ENCODE measurements around the gene C1QTNF9.
"Not testable (repeated sequence)": the region's sequence is repeated elsewhere in the genome, so short reads cannot be mapped to it uniquely, and the experiment has no call there.

Gene C1QTNF9

DNA sequence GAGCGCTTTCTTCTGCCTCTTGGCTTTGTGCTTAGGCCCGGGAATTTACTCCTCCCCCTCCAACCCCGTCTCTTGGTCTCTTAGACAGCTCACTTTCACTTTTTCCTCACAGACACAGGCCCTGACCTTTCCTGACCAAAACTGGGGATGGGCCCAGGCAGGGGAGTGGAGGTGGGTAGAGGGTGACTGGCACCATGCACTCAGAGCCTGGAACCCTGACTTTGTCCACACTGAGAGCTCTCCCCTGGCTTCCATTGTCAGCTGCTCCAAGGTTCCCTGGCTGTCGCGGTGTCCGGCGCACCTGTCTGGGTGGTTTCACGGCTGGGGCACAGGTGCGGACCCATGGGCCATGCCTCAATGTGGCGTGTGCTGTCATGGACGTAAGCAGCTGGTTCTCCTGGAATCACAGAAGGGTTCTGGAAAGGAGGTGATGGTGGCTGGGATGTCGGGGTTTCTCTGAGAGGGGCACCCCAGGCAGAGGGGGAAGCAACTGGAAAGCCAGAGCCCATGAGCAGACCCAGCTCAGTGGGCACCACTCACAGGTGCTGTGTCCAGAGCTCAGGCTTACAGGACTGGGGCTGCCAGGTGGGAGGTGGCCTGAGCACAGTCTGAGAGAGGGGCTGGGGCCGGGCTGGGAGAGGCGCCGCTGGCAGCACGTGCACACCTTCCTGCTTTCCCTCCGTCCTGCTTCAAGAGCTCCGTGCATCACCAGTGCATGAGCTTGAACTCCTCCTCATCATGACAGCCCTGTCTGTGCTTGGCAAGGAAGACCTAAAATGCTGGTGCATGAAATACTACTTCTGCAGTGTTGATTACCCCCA lies 28.0 kb upstream of the C1QTNF9 start:
- no peak for DNase-seq (ENCODE audit: low spot score)

DNA sequence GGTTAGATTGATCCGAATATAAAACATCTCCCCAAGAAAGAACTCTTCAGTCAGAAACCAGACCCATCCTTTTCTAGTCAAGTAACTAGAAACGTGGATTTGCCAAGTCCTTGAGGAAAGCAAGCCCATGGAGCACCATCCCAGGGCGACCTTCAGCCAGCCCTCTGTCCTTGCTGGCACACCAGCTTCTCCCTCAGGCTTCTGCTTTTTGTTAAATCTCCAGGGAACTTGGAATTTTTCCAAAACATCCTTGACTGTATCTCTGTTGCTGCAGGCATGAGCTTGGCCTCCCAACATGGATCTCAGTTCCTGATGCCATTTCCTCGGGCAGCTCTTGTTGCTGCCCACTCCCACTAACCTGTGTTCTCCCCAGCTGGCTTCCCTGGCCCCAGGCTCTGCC lies 27.1 kb upstream of the C1QTNF9 start:
- DNase-seq (ENCODE audit: low spot score), result no peak

DNA sequence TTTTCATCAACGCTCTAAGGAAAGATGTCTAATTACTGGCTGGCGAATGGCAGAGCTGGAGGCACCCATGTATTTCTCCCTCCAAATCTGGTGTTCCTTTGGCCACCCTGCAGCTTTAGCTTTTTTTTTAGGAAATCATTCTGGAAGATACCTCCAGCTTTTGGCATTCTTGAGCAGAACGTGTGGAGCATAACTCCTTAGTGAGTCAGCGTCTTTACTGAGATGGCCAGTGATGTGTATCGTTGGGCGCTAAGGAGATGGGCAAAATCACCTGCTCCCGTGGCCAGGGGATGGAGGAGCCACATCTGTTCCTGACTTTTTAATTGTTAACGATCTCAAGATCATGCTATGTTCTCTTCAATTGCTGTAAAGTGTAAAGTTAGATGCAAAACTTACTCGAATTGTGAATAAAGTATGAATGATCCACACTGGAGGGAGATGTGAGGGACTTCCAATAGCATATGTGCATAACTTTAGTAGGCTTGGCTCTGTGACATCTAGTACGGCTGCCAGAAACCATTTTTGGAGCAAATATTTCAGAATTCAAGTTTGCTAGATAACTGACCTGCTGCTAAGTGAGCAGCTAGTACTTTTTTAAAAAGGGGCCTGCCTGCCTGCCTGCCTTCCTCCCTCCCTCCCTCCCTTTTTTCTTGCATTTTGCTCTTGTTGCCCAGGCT lies 24.4 kb upstream of the C1QTNF9 start:
- DNase-seq (ENCODE audit: low spot score), result no peak

DNA sequence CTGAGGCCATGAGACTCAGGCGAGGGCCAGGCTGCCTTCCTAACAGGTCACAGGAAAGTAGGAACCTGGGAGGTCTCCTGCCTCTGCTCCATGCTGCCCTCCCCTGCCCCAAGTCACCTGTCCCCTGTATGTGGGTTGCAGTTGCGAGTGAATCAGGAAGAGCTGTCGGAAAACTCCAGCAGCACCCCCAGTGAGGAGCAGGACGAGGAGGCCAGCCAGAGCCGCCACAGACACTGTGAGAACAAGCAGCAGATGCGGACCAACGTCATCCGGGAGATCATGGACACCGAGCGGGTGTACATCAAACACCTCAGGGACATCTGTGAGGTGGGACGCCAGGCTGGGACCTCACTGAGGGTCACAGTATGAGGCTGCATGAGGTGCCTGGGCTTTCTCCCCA lies 22.8 kb upstream of the C1QTNF9 start:
- DNase-seq (ENCODE audit: low spot score), result no peak

DNA sequence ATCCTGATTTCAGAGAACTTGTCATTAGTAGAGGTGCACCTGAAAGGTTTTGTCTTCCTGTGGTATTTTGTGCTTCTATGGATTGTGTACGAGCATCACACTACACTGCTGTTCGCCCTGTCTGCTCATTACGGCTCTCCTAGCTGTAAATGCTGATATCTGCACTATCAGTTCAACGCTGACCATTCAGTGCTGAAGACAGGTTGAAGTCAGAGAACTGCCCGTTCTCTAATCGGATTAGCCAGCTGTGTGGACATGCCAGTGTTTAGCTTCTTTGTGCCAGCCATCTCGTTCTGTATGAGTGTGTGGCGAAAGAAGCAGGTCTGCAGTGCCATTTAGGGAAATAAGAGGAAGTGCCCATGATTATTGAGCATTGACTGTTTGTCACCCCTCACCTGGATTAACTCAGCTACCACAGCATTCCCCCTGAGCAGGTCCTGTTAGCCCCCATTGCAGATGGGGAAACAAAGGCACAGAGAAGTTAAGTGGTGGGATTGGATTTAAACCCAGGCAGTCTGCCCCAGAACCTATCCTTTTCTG lies 21.6 kb upstream of the C1QTNF9 start:
- no peak for DNase-seq (ENCODE audit: low spot score)

DNA sequence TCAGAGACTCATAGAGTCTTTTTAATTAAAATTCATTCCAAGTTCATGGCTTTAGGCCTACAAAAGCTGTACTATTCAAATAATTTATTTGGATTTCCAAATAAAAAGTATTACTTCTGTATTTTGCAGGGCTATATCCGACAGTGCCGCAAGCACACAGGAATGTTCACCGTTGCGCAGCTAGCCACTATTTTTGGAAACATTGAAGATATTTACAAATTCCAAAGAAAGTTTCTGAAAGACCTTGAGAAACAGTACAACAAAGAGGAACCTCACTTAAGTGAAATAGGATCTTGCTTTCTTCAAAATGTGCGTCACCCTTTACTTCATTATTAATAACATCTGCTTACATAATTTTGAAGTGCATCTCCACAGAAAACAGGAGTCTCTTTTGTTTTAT lies 20.5 kb upstream of the C1QTNF9 start:
- DNase-seq (ENCODE audit: low spot score), result no peak

DNA sequence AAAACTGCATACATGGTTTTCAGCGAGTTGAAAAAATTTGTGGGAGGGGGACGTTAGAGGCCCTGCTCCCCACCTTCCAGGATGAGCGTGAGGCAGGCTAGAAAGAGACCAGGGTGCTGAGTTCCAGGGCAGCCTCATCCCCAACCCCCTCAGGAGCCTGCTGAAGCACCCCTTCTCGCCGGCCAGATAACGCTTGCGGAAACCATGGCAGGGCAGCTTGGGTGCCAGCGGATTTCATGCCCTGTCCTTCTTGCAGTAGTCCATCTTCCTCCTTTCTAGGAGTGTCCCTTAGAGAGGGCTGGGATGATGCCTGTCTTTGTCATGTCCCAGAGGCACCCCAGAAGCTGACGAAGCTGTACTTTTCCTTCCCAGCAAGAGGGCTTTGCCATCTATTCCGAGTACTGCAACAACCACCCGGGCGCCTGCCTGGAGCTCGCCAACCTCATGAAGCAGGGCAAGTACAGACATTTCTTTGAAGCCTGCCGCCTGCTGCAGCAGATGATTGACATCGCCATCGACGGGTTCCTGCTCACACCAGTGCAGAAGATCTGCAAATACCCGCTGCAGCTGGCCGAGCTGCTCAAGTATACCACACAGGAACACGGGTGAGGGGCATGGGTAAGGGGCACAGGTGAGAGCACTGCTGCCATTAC lies 19.0 kb upstream of the C1QTNF9 start:
- no peak for DNase-seq (ENCODE audit: low spot score)

DNA sequence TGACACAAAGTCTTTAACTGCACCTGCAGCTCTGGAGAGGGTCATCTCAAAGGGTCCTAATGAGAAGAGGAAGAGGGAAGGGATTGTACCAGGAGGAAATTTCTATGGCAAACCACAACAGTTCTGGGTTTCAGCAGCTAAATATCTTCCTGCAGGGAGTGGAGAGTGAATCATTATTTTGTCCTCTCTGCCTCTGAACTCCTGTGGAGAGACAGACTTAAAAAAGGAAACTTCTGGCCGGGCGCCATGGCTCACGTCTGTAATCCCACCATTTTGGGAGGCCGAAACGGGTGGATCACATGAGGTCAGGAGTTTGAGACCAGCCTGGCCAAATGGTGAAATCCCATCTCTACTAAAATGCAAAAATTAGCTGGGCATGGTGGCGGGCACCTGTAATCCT lies 16.9 kb upstream of the C1QTNF9 start:
- DNase-seq (ENCODE audit: low spot score), result no peak

DNA sequence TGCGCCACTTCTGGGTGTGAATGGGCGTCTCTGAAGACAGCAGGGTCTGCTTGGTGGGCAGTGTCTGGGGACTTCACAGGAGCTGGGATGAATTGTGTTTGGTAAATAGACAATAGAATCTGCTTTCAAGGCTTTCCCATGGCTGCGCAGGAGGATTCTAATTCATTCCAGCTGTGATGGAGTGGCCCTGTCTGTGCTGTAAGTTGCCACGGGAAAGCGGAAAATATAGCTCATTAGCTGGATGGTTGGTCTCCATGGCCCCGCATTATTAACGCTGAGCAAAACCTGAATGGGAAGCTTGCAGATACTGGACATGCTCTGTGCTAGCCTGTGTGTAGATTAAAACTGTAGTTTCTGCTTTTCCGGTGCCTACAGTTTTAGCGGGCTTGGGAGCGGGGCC lies 15.6 kb upstream of the C1QTNF9 start:
- DNase-seq (ENCODE audit: low spot score), result no peak

DNA sequence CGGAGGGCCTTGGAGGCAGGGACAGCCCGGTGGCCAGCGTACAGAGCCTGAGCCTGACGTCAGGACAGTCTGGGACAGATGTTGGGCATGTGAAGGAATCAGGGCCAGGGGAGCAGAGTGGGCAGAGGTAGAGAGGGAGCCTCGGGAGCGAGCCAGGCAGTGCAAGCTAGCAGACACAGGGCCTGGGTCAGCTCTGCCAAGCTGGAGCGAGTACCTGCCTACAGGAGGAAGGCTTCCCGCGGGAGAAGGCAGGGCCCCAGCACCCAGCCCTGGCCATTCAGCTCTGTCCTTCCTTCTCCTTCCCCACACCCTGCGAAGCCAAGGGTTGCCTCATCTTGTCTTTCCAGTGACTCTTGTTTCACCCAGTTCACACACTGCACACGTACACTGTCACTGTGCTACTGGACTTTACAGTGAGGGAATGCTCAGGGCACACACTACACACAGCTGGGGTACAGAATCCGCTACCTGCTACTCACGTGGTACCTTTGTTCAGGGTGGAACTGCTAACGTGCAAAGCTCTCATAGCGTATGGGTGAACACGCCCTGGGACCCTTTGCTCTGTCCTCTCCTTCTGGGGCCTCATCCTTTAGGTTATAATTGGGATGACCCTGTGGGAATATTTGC lies 9.8 kb upstream of the C1QTNF9 start:
- no peak for DNase-seq (ENCODE audit: low spot score)

DNA sequence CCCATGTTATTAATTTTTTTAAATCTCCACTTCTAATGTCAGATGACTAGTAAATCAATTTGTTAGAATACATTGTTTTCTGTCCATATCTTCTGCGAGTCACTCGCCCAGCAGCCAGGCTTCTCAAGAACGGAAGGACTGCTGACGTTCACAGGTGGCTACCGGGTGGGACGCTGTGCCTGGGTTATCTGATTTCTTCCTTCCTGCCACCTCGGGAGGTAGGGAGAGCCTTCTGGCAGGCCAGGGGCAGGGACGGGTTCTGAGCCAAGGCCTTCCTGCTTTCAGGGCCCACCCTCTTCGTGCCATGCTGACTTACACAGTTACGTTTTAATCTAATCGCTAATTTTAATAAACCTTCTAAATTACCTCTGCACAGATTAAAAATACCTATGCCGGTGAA lies 7.9 kb upstream of the C1QTNF9 start:
- no peak for DNase-seq (ENCODE audit: low spot score)

DNA sequence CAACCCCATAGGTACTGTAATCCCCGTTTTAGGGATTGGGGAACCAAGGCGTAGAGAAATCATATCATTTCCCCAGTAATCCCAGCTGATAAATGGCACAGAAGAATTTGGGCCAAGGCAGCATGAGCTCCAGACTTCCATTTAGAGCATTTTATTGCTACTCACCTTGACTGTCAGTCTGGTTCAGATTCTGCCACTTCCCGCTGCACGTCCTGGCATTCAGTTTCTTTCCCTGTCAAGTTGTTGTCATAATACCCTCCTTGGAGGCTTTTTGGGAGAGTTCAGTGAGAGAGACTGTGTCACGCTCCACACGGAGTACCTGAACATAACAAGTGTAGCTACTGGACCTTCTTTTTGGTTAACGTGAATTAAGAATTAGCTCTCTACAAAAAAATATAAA lies 7.5 kb upstream of the C1QTNF9 start:
- DNase-seq (ENCODE audit: low spot score), result no peak

DNA sequence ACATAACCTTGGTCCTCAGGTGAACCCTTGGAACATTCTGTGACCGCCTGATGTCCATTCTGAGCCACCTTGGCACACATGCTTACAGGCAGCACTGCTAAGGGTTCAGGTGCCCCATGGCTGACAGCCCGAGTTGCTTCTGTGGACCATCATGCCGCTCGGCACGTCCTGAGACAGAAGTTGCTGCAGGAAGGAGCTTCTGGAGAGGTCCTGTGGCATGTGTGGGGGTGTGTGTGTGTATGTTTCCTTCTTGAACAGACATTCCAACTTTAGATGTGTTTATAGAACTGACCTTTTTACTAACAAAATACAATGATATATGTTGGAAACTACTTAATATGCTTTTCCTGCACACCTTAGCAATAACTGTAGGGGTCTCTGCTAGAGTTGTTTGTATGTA lies 4.8 kb upstream of the C1QTNF9 start:
- no peak for DNase-seq (ENCODE audit: low spot score)

DNA sequence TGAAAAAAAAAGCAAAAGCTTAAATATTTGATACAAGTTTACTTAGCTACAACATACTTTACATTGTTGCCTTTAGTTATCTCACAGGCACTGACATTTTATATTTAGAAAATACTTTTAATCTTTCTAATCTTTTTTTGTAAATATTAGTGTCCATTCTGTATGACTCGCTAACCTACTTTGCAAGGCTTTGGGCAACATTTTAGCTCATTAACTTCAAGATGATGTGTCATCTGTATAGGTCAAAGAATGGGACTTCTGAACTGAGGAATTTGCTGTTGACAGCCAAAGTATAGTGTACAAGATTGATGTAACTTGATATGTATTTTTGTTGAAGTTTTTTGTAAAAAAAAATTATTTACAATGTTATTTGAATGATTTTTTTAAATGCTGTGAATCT lies 2.7 kb upstream of the C1QTNF9 start:
- no peak for DNase-seq (ENCODE audit: low spot score)

DNA sequence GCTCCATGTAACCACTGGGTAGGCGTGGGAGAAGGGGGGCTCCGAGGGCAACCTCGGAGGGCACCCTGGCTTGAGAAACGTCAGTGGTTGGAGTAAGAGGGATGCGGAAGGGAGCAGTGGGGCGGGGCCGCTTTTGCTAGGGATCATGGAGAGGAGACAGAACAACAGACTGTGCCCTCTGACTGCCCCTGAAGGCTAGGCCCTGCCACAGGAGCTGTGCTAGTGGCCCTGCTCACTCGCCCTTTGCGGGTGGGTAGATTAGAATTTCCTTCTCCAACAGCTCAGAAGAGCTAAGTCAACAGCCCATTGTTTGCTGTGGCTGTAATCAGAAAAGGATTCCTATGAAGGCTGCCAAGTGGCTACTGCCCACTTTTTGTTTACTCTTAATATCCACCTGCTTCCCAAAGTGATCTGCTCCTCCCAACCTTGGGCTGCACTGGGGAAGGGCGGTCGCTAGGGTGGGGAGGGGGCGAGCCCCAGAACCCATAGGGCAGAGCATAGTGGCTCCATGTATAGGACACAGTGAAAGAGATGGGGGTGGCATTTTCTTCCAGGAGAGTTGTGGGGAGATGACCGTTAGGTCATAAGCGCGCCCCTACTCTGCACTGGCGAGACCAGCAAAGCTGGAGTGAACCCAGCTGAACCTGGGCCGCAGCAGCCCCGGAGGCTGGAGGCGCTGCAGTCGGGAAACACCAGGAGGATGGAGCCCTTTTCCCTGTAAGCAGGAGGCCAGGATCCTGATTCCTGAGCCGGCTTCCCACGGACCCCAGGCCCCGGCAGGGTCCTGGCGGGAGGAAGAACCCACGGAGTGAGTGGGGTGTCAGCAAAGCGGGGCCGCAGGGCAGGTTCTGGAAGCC lies 1.9 kb upstream of the C1QTNF9 start:
- no peak for DNase-seq (ENCODE audit: low spot score)

DNA sequence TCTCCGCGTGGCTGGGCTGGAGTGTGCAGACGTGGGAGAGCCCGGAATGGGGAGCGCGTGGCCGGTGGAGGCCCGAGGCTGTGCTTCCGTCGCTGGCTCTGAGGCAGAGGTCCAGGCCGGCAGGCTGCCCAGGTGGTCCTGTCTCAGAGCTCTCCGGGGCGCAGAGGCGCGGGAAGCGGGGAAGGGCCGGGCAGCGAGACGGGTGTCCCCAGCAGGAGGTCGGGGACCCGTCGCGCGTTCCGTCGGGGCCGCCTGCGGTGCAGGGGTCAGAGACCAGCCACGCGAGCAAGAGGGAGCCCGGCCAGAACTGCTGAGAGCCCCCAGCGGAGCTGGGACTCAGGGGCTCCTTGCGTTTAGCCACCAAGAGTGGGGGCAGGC lies 1.3 kb upstream of the C1QTNF9 start:
- no peak for DNase-seq (ENCODE audit: low spot score)

DNA sequence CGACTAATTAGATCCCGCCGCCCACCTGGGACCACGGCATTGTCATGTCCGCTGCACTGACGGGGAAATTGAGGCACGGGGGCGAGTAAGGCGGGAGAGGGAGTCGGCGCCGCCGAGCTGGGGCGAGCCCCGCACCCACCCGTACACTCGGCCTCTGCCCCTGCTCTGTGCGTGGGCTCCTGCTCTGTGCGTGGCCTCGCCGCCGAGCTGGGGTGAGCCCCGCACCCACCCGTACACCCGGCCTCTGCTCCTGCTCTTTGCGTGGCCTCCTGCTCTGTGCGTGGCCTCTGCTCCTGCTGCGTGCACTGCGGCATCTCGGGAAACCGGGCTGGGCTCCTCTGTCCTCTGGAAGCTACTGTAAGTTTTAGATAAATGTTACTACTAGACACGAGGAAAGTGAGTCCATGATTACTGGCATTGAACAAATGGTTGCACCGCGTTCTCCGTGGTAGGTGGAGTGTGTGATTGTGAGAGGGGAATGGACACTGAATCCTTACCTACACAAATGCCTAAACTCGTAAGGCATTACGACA lies 826 bp upstream of the C1QTNF9 start:
- no peak for DNase-seq (ENCODE audit: low spot score)

DNA sequence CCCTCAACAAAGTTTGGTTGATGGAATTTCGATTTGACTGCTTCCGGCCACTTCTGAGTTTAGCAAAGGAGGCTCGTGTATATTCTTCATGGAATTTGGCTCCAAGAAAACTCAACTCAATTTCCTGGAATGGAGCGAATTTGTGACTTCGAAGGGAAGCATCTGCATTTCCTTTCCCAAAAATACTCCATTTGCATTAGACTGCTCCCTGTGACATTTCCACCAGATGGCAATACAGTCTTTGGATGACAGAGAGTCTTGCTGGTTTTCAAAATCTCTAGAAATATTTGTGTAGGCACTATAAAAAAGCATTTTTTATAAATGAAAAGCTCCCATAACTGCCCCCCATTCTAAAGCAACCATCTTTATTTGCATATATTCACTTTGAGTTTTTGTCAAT lies 4.1 kb downstream of the C1QTNF9 start:
- no peak for DNase-seq (ENCODE audit: low spot score)

DNA sequence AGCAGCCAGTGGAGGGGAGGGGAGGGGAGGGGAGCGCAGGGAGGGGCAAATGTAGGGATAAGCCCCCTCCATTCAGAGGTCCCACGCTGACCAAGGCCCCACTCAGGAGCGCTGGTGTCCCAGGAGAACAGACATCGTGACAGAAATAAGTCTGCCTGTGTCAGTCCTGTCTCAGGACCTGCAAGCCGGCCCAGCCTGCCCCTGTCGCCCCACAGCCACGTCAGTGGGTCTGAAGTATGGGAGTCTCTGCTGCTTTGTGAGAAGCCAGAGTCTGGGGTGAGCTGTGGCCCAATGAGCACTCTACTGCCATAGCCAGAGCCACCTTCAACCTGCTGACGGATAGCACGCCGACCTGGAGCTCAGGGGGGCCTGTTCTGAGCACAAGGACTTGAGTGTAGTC lies 8.5 kb downstream of the C1QTNF9 start:
- not testable (repeated sequence) for DNase-seq (ENCODE audit: low spot score)

DNA sequence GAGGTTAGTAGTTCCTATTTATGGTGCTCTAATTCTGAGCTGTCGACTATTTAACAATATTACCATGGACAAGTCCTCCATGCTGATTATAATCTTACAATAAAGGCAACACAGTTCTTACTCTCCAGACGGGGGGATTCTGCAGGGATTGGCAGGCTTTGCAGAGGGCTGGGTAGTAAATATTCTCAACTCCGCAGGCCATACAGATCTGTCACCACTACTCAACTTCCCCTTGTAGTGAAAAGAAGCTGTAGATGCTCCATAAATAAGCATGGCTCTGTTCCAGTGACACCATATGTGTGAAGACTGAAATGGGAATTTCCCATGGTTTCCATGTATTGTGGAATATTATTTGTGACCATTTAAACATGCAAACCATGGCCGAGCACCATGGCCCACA lies 9.5 kb downstream of the C1QTNF9 start:
- not testable (repeated sequence) for DNase-seq (ENCODE audit: low spot score)

DNA sequence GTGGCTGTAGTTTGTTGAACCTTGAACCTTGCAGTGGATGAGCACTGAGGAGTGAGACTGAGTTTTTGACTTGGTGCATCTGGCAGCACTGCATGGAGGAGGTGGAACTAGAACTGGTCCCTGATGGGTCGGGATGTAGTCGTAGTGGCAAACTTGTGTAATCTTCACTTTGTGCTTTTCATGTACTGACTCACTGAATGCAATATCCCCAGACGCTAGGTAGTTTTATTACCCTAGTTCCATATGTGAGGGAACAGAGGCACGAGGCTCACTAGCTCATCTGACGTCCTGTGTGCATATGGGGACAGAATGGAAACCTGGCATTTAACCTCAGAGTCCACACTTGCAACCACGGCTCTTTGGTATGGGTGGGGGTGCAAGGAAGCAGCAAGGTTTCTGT lies 10.3 kb downstream of the C1QTNF9 start:
- not testable (repeated sequence) for DNase-seq (ENCODE audit: low spot score)

All from NAMALWA (cell line).